Esophagus muscularis mucosa (tissue), 4 donors: ENCODE measurements around the gene FGF8.

Experiments
- EP300 ChIP-seq: sonication (generic); formaldehyde crosslinking; IDR thresholded peaks from one replicate; pipeline ENCODE4 v1.6.1; 2017; ENCODE audit warnings: antibody characterized with exemption
- POLR2A ChIP-seq: fragments of 450-650 bp; IDR thresholded peaks from one replicate; pipeline ENCODE4 v1.6.1; 2017; ENCODE audit warnings: antibody characterized with exemption, moderate library complexity, mild to moderate bottlenecking, low read depth
- POLR2AphosphoS5 ChIP-seq, 2 donors: sonication (generic); formaldehyde crosslinking; IDR thresholded peaks; one replicate each; pipeline ENCODE4 v1.6.1; 2017; ENCODE audit warnings: antibody characterized with exemption in 2 of 2
- TF ChIP-seq, protein P1 (sequence below), 3 experiments: fragments of 200-600 bp in 2 of 3; fragments of 450-650 bp in 1 of 3; sonication (generic) in 2 of 3; IDR thresholded peaks; one replicate each; pipeline ENCODE4 v1.5.1; 2017 to 2019; ENCODE audit warnings: antibody characterized with exemption in 3 of 3, mild to moderate bottlenecking in 2 of 3, moderate library complexity in 1 of 3

DNA sequence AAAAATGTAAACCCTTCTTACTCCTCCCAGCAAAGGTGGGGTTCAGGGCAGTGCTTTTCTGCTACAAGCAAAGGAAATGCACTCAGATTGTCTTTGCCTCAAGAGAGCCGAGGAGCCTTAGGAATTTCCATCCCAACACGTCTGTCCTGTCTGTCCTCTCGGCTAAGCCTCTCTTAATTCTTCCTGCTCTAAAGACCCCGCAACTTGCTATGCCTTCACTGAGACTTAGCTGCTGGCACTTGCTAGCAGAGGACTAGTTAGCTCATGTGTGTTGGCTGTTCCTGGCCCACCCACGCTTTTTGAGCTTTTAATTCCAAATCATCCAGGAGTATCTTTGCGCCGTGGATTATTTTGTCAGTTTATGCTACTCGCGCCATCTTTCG is 7.8 kb upstream of the FGF8 start:
- TF ChIP-seq, protein P1, sequence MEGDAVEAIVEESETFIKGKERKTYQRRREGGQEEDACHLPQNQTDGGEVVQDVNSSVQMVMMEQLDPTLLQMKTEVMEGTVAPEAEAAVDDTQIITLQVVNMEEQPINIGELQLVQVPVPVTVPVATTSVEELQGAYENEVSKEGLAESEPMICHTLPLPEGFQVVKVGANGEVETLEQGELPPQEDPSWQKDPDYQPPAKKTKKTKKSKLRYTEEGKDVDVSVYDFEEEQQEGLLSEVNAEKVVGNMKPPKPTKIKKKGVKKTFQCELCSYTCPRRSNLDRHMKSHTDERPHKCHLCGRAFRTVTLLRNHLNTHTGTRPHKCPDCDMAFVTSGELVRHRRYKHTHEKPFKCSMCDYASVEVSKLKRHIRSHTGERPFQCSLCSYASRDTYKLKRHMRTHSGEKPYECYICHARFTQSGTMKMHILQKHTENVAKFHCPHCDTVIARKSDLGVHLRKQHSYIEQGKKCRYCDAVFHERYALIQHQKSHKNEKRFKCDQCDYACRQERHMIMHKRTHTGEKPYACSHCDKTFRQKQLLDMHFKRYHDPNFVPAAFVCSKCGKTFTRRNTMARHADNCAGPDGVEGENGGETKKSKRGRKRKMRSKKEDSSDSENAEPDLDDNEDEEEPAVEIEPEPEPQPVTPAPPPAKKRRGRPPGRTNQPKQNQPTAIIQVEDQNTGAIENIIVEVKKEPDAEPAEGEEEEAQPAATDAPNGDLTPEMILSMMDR (IDR thresholded peaks at IDR 0.05), result no peak
- TF ChIP-seq POLR2AphosphoS5 (IDR thresholded peaks at IDR 0.05), result no peak
- TF ChIP-seq POLR2A, result no peak
- no peak for TF ChIP-seq EP300
